ENCODE results near the gene SRSF10.

Gene SRSF10

DNA sequence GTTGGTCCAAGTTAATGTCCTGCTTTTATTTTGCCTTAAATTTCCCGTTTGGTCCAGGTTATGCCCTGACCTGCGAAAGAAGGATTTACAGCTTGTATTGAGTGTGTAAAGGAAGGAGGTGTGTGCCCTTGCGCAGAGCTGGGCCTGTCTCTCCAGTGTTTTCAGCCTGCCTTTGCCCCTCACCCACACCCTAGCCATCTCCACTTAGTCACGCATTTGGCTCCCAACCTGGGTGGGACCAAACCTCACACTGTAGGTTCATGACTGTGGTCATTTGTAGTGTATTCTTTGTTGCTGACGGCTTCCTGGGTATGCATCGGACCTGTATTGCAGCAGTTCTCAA lies 572 bp upstream of the SRSF10 start:
- H3K36me3 ChIP-seq (ENCODE audit: control insufficient read depth in 2 of 2, insufficient read depth in 1 of 2, low read length in 2 of 2): peaks cover 0 to 34% of the 10 kb centered on the region in 2 experiments; a peak in 2 of 3 replicates
- peak overlapping the region; percentile 96 for H3K27ac ChIP-seq (ENCODE audit: extremely low read depth, low read depth, low read length)
- H3K9me3 ChIP-seq (ENCODE audit: control insufficient read depth, insufficient read depth, low read depth, low read length): no peaks in the 10 kb centered on the region
- peak overlapping the region; percentile 23 for H3K4me3 ChIP-seq (ENCODE audit: low read depth, low read length)
- TF ChIP-seq ZBTB1 (tag by site-specific recombination; IDR thresholded peaks at IDR 0.05): 0 out of 2 replicates have a peak, but pooled peaks have one; percentile 6
- peak; percentile 25; the same call in 1 of the 2 replicates for TF ChIP-seq MZF1 (tag by site-specific recombination; IDR thresholded peaks at IDR 0.05; ENCODE audit: borderline replicate concordance)
- no peak for TF ChIP-seq ZFHX2 (tag by site-specific recombination; conservative IDR thresholded peaks at IDR 0.05)
- peak; percentile 9; the same call in 1 of the 2 replicates for TF ChIP-seq ZBTB21 (tag by site-specific recombination; IDR thresholded peaks at IDR 0.05)
- TF ChIP-seq ZNF157 (tag by site-specific recombination; IDR thresholded peaks at IDR 0.05): no peak
- TF ChIP-seq ZSCAN30 (tag by site-specific recombination; IDR thresholded peaks at IDR 0.05): 0 out of 2 replicates have a peak, but pooled peaks have one; percentile 22
- TF ChIP-seq GLIS1 (tag by site-specific recombination; IDR thresholded peaks at IDR 0.05): no peak
- no peak for TF ChIP-seq ZNF521 (tag by site-specific recombination; IDR thresholded peaks at IDR 0.05)
- TF ChIP-seq ZFP69B (tag by site-specific recombination; IDR thresholded peaks at IDR 0.05): 0 out of 2 replicates have a peak, but pooled peaks have one; percentile 5
- no peak for TF ChIP-seq ZNF837 (tag by site-specific recombination; IDR thresholded peaks at IDR 0.05)
- no peak for TF ChIP-seq SP2 (tag by site-specific recombination; IDR thresholded peaks at IDR 0.05)
- TF ChIP-seq ZNF132 (tag by site-specific recombination; IDR thresholded peaks at IDR 0.05; ENCODE audit: borderline replicate concordance): no peak
- TF ChIP-seq ZNF366 (tag by site-specific recombination; conservative IDR thresholded peaks at IDR 0.05): peak; percentile 38
- TF ChIP-seq ZNF610 (tag by site-specific recombination; IDR thresholded peaks at IDR 0.05; ENCODE audit: borderline replicate concordance): no peak
- TF ChIP-seq GLI4 (tag by site-specific recombination; IDR thresholded peaks at IDR 0.05): no peak
- TF ChIP-seq, protein P1, sequence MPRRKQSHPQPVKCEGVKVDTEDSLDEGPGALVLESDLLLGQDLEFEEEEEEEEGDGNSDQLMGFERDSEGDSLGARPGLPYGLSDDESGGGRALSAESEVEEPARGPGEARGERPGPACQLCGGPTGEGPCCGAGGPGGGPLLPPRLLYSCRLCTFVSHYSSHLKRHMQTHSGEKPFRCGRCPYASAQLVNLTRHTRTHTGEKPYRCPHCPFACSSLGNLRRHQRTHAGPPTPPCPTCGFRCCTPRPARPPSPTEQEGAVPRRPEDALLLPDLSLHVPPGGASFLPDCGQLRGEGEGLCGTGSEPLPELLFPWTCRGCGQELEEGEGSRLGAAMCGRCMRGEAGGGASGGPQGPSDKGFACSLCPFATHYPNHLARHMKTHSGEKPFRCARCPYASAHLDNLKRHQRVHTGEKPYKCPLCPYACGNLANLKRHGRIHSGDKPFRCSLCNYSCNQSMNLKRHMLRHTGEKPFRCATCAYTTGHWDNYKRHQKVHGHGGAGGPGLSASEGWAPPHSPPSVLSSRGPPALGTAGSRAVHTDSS (tag by site-specific recombination; IDR thresholded peaks at IDR 0.05): 0 out of 2 replicates have a peak, but pooled peaks have one; percentile 21
- 0 out of 2 replicates have a peak, but pooled peaks have one; percentile 41 for TF ChIP-seq MYNN (tag by site-specific recombination; IDR thresholded peaks at IDR 0.05; ENCODE audit: borderline replicate concordance)
- TF ChIP-seq ZNF184 (tag by site-specific recombination; IDR thresholded peaks at IDR 0.05): 0 out of 2 replicates have a peak, but pooled peaks have one; percentile 36
- no peak for TF ChIP-seq ZNF23 (tag by site-specific recombination; IDR thresholded peaks at IDR 0.05; ENCODE audit: borderline replicate concordance)
- TF ChIP-seq, protein P2, sequence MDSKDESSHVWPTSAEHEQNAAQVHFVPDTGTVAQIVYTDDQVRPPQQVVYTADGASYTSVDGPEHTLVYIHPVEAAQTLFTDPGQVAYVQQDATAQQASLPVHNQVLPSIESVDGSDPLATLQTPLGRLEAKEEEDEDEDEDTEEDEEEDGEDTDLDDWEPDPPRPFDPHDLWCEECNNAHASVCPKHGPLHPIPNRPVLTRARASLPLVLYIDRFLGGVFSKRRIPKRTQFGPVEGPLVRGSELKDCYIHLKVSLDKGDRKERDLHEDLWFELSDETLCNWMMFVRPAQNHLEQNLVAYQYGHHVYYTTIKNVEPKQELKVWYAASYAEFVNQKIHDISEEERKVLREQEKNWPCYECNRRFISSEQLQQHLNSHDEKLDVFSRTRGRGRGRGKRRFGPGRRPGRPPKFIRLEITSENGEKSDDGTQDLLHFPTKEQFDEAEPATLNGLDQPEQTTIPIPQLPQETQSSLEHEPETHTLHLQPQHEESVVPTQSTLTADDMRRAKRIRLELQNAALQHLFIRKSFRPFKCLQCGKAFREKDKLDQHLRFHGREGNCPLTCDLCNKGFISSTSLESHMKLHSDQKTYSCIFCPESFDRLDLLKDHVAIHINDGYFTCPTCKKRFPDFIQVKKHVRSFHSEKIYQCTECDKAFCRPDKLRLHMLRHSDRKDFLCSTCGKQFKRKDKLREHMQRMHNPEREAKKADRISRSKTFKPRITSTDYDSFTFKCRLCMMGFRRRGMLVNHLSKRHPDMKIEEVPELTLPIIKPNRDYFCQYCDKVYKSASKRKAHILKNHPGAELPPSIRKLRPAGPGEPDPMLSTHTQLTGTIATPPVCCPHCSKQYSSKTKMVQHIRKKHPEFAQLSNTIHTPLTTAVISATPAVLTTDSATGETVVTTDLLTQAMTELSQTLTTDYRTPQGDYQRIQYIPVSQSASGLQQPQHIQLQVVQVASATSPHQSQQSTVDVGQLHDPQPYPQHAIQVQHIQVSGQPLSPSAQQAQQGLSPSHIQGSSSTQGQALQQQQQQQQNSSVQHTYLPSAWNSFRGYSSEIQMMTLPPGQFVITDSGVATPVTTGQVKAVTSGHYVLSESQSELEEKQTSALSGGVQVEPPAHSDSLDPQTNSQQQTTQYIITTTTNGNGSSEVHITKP (tag by site-specific recombination; IDR thresholded peaks at IDR 0.05): 0 out of 2 replicates have a peak, but pooled peaks have one; percentile 11
- 0 out of 2 replicates have a peak, but pooled peaks have one; percentile 15 for TF ChIP-seq KLF1 (tag by site-specific recombination; IDR thresholded peaks at IDR 0.05)
- TF ChIP-seq, protein P3, sequence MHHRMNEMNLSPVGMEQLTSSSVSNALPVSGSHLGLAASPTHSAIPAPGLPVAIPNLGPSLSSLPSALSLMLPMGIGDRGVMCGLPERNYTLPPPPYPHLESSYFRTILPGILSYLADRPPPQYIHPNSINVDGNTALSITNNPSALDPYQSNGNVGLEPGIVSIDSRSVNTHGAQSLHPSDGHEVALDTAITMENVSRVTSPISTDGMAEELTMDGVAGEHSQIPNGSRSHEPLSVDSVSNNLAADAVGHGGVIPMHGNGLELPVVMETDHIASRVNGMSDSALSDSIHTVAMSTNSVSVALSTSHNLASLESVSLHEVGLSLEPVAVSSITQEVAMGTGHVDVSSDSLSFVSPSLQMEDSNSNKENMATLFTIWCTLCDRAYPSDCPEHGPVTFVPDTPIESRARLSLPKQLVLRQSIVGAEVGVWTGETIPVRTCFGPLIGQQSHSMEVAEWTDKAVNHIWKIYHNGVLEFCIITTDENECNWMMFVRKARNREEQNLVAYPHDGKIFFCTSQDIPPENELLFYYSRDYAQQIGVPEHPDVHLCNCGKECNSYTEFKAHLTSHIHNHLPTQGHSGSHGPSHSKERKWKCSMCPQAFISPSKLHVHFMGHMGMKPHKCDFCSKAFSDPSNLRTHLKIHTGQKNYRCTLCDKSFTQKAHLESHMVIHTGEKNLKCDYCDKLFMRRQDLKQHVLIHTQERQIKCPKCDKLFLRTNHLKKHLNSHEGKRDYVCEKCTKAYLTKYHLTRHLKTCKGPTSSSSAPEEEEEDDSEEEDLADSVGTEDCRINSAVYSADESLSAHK (tag by site-specific recombination; IDR thresholded peaks at IDR 0.05): no peak
- TF ChIP-seq GLIS2 (tag by site-specific recombination; IDR thresholded peaks at IDR 0.05): no peak
- TF ChIP-seq, protein P4, sequence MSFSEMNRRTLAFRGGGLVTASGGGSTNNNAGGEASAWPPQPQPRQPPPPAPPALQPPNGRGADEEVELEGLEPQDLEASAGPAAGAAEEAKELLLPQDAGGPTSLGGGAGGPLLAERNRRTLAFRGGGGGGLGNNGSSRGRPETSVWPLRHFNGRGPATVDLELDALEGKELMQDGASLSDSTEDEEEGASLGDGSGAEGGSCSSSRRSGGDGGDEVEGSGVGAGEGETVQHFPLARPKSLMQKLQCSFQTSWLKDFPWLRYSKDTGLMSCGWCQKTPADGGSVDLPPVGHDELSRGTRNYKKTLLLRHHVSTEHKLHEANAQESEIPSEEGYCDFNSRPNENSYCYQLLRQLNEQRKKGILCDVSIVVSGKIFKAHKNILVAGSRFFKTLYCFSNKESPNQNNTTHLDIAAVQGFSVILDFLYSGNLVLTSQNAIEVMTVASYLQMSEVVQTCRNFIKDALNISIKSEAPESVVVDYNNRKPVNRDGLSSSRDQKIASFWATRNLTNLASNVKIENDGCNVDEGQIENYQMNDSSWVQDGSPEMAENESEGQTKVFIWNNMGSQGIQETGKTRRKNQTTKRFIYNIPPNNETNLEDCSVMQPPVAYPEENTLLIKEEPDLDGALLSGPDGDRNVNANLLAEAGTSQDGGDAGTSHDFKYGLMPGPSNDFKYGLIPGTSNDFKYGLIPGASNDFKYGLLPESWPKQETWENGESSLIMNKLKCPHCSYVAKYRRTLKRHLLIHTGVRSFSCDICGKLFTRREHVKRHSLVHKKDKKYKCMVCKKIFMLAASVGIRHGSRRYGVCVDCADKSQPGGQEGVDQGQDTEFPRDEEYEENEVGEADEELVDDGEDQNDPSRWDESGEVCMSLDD (tag by site-specific recombination; IDR thresholded peaks at IDR 0.05): no peak
- 0 out of 2 replicates have a peak, but pooled peaks have one; percentile 3 for TF ChIP-seq OSR2 (tag by site-specific recombination; IDR thresholded peaks at IDR 0.05)
- TF ChIP-seq, protein P5, sequence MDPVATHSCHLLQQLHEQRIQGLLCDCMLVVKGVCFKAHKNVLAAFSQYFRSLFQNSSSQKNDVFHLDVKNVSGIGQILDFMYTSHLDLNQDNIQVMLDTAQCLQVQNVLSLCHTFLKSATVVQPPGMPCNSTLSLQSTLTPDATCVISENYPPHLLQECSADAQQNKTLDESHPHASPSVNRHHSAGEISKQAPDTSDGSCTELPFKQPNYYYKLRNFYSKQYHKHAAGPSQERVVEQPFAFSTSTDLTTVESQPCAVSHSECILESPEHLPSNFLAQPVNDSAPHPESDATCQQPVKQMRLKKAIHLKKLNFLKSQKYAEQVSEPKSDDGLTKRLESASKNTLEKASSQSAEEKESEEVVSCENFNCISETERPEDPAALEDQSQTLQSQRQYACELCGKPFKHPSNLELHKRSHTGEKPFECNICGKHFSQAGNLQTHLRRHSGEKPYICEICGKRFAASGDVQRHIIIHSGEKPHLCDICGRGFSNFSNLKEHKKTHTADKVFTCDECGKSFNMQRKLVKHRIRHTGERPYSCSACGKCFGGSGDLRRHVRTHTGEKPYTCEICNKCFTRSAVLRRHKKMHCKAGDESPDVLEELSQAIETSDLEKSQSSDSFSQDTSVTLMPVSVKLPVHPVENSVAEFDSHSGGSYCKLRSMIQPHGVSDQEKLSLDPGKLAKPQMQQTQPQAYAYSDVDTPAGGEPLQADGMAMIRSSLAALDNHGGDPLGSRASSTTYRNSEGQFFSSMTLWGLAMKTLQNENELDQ (tag by site-specific recombination; IDR thresholded peaks at IDR 0.05; ENCODE audit: low read depth): no peak
- ChIA-PET CTCF (interaction anchor here (0.7 to 1.7 kb wide), 7 partner anchors 13 to 91 kb away, joined by 3 to 7 read pairs (median 4); no protein-coding TSS in a partner anchor), POLR2A (interaction anchor here (0.7 to 2.1 kb wide), 16 partner anchors 15 to 202 kb away, joined by 3 to 24 read pairs (median 4); partner anchors contain the start of genes GALE, MYOM3, PITHD1 and PNRC2)
- H3K4me1 ChIP-seq (ENCODE audit: control insufficient read depth, insufficient read depth, low read length): peaks cover 27% of the 10 kb centered on the region
